Right lobe of liver (tissue), 4 donors: ENCODE measurements around the gene PRKN.
"Not testable (repeated sequence)": the region's sequence is repeated elsewhere in the genome, so short reads cannot be mapped to it uniquely, and the experiment has no call there.

Experiments
- POLR2A ChIP-seq: fragments of 450-650 bp; IDR thresholded peaks from one replicate; pipeline ENCODE4 v1.6.1; 2017; ENCODE audit warnings: antibody characterized with exemption, mild to moderate bottlenecking
- TF ChIP-seq, protein P1 (sequence below), 4 donors: fragments of 200-600 bp in 3 of 4; fragments of 450-650 bp in 1 of 4; IDR thresholded peaks; one replicate each; pipeline versions ENCODE4 v1.5.1 to v1.8.0; 2016 to 2022; ENCODE audit warnings: antibody characterized with exemption in 4 of 4, mild to moderate bottlenecking in 2 of 4
- donor health status: DM: no; HTN: no; CAD: no.
- donor health status: DM: no; HTN: no; CAD: no.
- donor health status: DM: no; HTN: yes; CAD: no.

DNA sequence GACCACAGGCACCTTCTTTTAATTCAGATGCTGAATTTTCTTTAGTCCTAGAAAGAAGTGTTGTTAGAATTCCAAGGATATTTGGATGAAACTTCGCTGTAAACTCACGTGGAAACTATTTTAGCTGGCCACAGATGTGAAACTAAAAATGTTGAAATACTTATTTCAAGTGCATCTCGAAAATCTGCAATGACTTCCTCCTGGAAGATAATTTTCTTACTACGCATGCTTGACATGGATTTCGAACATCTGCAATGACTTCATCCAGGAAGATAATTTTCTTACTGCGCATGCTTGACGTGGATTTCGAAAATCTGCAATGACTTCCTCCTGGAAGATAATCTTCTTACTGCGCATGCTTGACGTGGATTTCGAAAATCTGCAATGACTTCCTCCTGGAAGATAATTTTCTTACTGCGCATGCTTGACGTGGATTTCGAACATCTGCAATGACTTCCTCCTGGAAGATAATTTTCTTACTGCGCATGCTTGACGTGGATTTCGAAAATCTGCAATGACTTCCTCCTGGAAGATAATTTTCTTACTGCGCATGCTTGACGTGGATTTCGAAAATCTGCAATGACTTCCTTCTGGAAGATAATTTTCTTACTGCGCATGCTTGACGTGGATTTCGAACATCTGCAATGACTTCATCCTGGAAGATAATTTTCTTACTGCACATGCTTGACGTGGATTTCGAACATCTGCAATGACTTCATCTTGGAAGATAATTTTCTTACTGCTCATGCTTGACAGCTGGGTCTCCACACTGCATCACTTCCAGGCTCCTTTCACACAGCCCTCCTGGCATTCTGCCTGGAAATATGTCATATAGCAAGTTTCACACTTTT is 336.4 kb downstream of the PRKN start:
- TF ChIP-seq, protein P1, sequence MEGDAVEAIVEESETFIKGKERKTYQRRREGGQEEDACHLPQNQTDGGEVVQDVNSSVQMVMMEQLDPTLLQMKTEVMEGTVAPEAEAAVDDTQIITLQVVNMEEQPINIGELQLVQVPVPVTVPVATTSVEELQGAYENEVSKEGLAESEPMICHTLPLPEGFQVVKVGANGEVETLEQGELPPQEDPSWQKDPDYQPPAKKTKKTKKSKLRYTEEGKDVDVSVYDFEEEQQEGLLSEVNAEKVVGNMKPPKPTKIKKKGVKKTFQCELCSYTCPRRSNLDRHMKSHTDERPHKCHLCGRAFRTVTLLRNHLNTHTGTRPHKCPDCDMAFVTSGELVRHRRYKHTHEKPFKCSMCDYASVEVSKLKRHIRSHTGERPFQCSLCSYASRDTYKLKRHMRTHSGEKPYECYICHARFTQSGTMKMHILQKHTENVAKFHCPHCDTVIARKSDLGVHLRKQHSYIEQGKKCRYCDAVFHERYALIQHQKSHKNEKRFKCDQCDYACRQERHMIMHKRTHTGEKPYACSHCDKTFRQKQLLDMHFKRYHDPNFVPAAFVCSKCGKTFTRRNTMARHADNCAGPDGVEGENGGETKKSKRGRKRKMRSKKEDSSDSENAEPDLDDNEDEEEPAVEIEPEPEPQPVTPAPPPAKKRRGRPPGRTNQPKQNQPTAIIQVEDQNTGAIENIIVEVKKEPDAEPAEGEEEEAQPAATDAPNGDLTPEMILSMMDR (IDR thresholded peaks at IDR 0.05) = not testable (repeated sequence)
- not testable (repeated sequence) for TF ChIP-seq POLR2A
